GM12872 (cell line): ENCODE data around the gene UPK1A.

ENCODE experiments used
- CTCF ChIP-seq: IDR thresholded peaks from 3 replicates; pipeline ENCODE4 v1.5.1; 2011; ENCODE audit warnings: low read depth, mild to moderate bottlenecking, low read length, moderate library complexity; ENCODE audit not compliant: insufficient read depth

The UPK1A gene

DNA sequence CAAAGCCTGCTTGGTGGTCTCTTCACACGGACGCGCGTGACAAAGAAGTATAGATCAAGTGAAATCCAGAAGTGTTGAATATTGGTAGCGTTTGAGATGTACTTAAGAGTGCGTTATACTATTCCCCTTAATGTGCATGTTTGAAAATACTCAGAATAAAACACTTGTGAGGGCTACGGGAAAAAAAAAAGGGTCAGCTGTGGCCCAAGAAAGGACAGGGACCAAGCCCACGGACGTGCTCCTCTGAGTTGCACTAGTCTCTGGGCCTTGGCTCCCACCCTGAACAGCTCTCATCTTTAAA lies 38.1 kb upstream of the UPK1A start:
- no peak for TF ChIP-seq CTCF

- no peak for TF ChIP-seq CTCF
Measured at GRCh38 chr19:35628565-35629331, 37.6 kb upstream of the UPK1A start, which contains the start of gene RBM42. Gene RBM42, plus strand, starts transcription at chr19:35629036. Its CDS starts 118 bp downstream, at chr19:35629154.

DNA sequence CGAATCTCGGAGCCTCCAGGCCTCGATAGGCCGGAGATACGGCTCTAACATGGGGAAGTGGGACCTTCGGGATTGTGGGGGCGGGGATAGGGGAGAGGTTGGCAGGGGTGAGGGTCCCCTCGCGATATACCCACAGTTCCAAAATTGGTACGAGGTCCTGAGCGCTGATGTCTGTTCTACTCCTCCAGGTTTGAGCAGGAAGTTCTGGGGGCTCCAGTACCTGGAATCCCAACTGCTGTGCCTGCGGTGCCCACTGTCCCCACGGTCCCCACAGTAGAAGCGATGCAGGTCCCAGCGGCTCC lies 37.0 kb upstream of the UPK1A start:
- no peak for TF ChIP-seq CTCF

DNA sequence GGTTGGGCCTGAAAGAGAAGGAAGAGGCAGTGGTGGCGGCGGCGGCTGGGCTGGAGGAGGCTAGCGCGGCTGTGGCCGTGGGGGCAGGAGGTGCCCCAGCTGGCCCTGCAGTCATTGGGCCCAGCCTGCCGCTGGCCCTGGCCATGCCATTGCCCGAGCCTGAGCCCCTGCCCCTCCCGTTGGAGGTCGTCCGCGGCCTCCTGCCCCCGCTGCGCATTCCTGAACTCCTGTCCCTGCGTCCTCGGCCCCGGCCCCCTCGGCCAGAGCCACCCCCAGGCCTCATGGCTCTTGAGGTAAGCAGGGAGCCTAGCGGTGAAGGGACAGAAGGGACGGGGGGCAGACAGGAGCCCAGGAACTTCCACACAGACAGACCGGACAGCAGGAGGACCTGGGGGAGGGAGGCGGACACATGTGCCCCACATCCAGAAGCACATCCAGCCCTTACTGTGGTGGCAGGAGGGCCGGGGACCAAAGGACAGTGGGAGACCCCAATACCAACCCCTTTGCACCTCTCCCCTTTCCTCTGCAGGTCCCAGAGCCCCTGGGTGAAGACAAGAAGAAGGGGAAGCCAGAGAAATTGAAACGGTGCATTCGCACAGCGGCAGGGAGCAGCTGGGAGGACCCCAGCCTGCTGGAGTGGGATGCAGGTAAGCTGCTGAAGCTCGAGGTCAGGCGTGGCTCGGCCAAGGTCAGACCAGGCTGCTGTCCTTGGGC lies 32.4 kb upstream of the UPK1A start:
- no peak for TF ChIP-seq CTCF

GRCh38 chr19:35636651-35637050 lies 29.7 kb upstream of the UPK1A start:
- TF ChIP-seq CTCF = no peak

DNA sequence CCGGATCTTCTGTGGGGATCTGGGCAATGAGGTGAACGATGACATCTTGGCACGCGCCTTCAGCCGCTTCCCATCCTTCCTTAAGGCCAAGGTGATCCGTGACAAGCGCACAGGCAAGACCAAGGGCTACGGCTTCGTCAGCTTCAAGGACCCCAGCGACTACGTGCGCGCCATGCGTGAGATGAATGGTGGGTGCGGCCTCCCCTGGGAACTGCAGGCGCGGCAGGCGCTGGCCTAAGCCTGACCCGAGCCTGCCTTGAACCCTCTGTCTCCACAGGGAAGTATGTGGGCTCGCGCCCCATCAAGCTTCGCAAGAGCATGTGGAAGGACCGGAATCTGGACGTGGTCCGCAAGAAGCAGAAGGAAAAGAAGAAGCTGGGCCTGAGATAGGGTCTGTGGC lies 29.2 kb upstream of the UPK1A start:
- no peak for TF ChIP-seq CTCF

GRCh38 chr19:35639321-35639639 lies 27.0 kb upstream of the UPK1A start:
- TF ChIP-seq CTCF = no peak
